Motor neuron (in vitro differentiated cells): Measurements from ENCODE around the gene EFNA1. TPM values are rescaled to one million over a fixed set of nuclear protein-coding genes. Genes with fewer than 3 reads are reported as not detected.

ENCODE experiments used
- ATAC-seq, 8 experiments: fragments of 200-7000 bp; cut with Tn5 transposase; replicated peaks in 6 of 8; 2 replicates each; pipeline ENCODE4 v1.8.0; 2021; ENCODE audit warnings: mild to moderate bottlenecking in 8 of 8, moderate library complexity in 8 of 8
- H3K27ac ChIP-seq, 2 donors: fragments of 250-450 bp; sonication (Bioruptor Pico); 2 replicates each; pipeline ENCODE4 v1.9.0; 2021; ENCODE audit warnings: antibody characterized with exemption in 2 of 2, mild to moderate bottlenecking in 2 of 2, moderate library complexity in 1 of 2
- H3K4me1 ChIP-seq, 2 donors: fragments of 250-450 bp; sonication (Bioruptor Pico); replicated peaks in 1 of 2; 2 replicates each; pipeline ENCODE4 v1.6.1; 2021; ENCODE audit warnings: antibody characterized with exemption in 2 of 2, mild to moderate bottlenecking in 2 of 2, moderate library complexity in 1 of 2
- H3K4me3 ChIP-seq, 5 donors: fragments of 250-450 bp; sonication (Bioruptor Pico); 2 replicates each; pipeline ENCODE4 v1.9.0; 2021; ENCODE audit warnings: antibody characterized with exemption in 5 of 5, mild to moderate bottlenecking in 5 of 5, moderate library complexity in 4 of 5
- whole genome bisulfite sequencing, 10 experiments: fragments of 450-650 bp; shearing (Covaris generic); methylation state at CpG; one replicate each; pipeline ENCODE4 v1.0.0; 2022; 5-methylcytosine and 5-hydroxymethylcytosine counted together
- in situ Hi-C, 9 experiments: fragments of 400-800 bp; cut with MboI; loops; one replicate each; pipeline ENCODE4 v1.15.0; 2021; ENCODE audit warnings: low sequenced_read_pairs in 9 of 9, low pct_unique_long_range_greater_than_20kb in 2 of 9; ENCODE audit not compliant: unreplicated experiment in 9 of 9
- total RNA-seq, 8 experiments: library from RNA; unstranded; fragments of 300-600 nt; gene quantifications; 2 replicates each; pipeline versions ENCODE4 v1.2.3 to v1.2.4, GENCODE V29; 2022

The EFNA1 gene
- total RNA-seq, 8 experiments from 2014 or later = 0.92 to 61.0 (median 1.6) TPM

DNA sequence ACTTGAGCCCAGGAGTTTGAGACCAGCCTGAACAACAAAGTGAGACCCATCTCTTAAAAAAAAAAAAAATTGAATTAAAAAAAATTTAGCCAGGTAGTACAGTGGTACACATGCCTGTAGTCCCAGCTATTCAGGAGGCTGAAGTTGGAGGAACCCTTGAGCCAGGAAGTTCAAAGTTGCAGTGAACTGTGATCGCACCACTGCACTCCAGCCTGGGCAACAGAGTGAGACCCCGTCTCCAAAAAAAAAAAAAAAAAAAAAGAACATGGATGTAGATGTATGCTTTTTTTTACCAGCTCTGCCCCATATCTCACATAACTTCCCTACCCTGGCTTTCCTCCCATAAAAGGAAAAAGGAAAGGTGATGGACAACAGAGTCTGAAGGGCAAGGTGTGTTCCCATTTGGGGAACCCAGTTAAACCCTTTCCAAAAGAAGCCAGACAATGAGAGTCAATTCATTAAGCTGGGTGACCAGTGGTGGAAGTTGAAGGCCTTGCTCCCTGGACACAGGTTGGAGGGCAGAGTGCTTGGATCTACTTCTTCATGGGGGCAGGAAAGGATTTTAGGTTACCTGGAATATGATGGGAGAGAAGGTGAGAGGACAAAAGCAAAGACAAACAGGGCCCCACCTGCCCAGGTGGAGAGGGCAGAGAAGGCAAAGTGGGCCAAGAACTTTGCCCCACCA lies 42.6 kb downstream of the EFNA1 start:
- no peak for ATAC-seq
- no peak overlapping the region for H3K27ac ChIP-seq
- WGBS, 10 experiments = 80 to 100% (median 93%) methylated on average over 1 to 2 of the region's 2 CpGs; no CpG with 5 or more reads in 3 of the 10 experiments
- in situ Hi-C loops = no loop called here
- peaks cover 18 to 26% of the 10 kb centered on the region in 2 donors for H3K4me1 ChIP-seq
- no peak overlapping the region for H3K4me3 ChIP-seq

GRCh38 chr1:155170806-155171205 lies 43.1 kb downstream of the EFNA1 start:
- ATAC-seq = no peak
- no peak overlapping the region for H3K27ac ChIP-seq
- WGBS, 10 experiments = 50 to 100% (median 92%) methylated on average over 2 to 7 of the region's 7 CpGs; no CpG with 5 or more reads in 3 of the 10 experiments
- in situ Hi-C loops = no loop called here
- H3K4me1 ChIP-seq = peaks cover 21 to 31% of the 10 kb centered on the region in 2 donors
- no peak overlapping the region for H3K4me3 ChIP-seq

GRCh38 chr1:155171836-155172731 lies 44.4 kb downstream of the EFNA1 start:
- ATAC-seq = no peak
- peak overlapping the region; percentile 70 to 96 (median 83) for H3K4me3 ChIP-seq
- H3K4me1 ChIP-seq = peaks cover 17 to 21% of the 10 kb centered on the region in 2 donors
- H3K27ac ChIP-seq = peak overlapping the region; percentile 86 to 89
- 0 to 69% (median 48%) methylated on average over 1 to 7 of the region's 8 CpGs; no CpG with 5 or more reads in 1 of the 10 experiments for WGBS, 10 experiments
- in situ Hi-C loops = no loop called here

DNA sequence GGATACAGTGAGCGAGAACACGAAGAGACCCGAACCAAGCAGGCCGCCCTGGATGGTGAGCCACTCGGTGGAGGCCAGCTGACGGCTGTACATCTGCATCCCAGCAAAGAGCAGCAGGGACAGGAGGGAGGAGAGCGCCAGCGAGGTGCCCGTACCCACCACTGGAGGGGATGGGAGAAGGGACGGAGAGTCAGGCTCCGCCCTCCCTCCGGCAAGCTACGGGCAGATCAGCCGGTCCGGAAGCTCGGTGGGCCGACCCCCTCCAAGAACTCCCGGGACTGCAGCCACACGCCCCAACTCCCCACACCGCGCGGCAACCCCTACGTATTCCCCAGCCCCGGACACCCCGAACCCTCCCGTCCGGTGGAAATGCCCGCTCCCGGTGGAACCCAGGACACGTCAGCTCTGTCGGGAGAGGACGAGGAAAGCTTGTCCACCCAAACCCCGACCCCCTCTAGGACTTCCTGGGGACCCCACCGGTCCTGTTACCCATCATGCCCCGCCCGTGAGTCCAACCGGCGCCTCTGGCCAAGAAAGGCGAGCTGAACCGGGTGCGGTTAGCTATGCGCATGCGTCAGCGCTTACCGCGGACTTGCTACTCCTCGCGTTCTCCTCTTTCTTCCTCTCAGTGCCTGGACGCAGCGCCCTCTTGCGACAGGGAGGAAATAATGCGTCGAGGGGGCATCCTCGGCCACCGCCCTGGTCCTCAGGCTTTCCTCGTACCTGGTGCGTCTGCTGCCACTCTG lies 45.2 kb downstream of the EFNA1 start, which contains the start of gene KRTCAP2:
Gene KRTCAP2 (minus strand): TSS at position 573 of the 746 bp plus-strand sequence. CDS start 80 bp downstream, at position 493.
- peak within 1 kb of the TSS; percentile 70 to 96 (median 83) for H3K4me3 ChIP-seq
- in situ Hi-C loops = no loop called here
- H3K27ac ChIP-seq = peak within 1 kb of the TSS; percentile 86 to 89
- peaks cover 14 to 16% of the 10 kb centered on the region in 2 donors for H3K4me1 ChIP-seq
- 0 to 3% (median 0%) methylated on average over 2 to 14 of the region's 57 CpGs; no CpG with 5 or more reads in 3 of the 10 experiments for WGBS, 10 experiments
- peak; percentile 63 to 86 (median 69) for ATAC-seq

GRCh38 chr1:155173478-155174323 lies 46.0 kb downstream of the EFNA1 start, which contains the start of gene TRIM46:
Gene TRIM46 (plus strand): TSS chr1:155173849. CDS start chr1:155173967, 118 bp downstream.
- 0 to 10% (median 0%) methylated on average over 1 to 9 of the region's 38 CpGs; no CpG with 5 or more reads in 3 of the 10 experiments for WGBS, 10 experiments
- Histone ChIP-seq H3K4me1 (peaks cover 14 to 16% of the 10 kb centered on the region in 2 donors), H3K27ac (peak within 1 kb of the TSS; percentile 86 to 89), H3K4me3 (peak within 1 kb of the TSS; percentile 70 to 96 (median 83))
- peak in 5 of 8 experiments; percentile 50 to 67 (median 63) for ATAC-seq
- in situ Hi-C loops = no loop called here

- peak in 5 of 8 experiments; percentile 25 to 52 (median 40) for ATAC-seq
- WGBS, 10 experiments = 0 to 40% (median 28%) methylated on average over 1 to 3 of the region's 35 CpGs; no CpG with 5 or more reads in 7 of the 10 experiments
- peak overlapping the region; percentile 70 to 96 (median 83) for H3K4me3 ChIP-seq
- H3K27ac ChIP-seq = peak overlapping the region; percentile 86 to 89
- peaks cover 14 to 16% of the 10 kb centered on the region in 2 donors for H3K4me1 ChIP-seq
- in situ Hi-C loops = no loop called here
Measured at GRCh38 chr1:155174324-155175280, 46.9 kb downstream of the EFNA1 start.

- H3K27ac ChIP-seq = peak overlapping the region; percentile 86 to 89
- in situ Hi-C loops = no loop called here
- H3K4me3 ChIP-seq = peak overlapping the region; percentile 70 to 96 (median 83)
- no peak for ATAC-seq
- 67 to 100% (median 91%) methylated on average over 1 to 5 of the region's 12 CpGs; no CpG with 5 or more reads in 4 of the 10 experiments for WGBS, 10 experiments
- peaks cover 14 to 16% of the 10 kb centered on the region in 2 donors for H3K4me1 ChIP-seq
Measured at GRCh38 chr1:155175281-155175926, 47.7 kb downstream of the EFNA1 start.

DNA sequence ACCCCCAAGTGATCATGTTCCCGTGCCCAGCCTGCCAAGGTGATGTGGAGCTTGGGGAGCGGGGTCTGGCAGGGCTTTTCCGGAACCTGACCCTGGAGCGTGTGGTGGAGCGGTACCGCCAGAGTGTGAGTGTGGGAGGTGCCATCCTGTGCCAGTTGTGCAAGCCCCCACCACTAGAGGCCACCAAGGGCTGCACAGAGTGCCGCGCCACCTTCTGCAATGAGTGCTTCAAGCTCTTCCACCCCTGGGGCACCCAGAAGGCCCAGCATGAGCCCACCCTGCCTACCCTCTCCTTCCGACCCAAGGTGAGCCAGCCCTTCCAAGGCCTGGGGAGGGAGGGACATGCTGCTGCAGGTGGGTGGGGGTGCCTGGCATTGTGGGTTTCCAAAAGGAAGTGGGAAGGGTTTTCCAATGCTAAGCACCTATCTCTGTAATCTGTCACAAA lies 48.3 kb downstream of the EFNA1 start:
- no peak for ATAC-seq
- WGBS, 10 experiments = 92 to 97% methylated on average over 5 to 6 of the region's 9 CpGs; no CpG with 5 or more reads in 8 of the 10 experiments
- H3K27ac ChIP-seq = no peak overlapping the region
- in situ Hi-C loops = no loop called here
- no peak overlapping the region for H3K4me3 ChIP-seq
- peaks cover 14 to 16% of the 10 kb centered on the region in 2 donors for H3K4me1 ChIP-seq

DNA sequence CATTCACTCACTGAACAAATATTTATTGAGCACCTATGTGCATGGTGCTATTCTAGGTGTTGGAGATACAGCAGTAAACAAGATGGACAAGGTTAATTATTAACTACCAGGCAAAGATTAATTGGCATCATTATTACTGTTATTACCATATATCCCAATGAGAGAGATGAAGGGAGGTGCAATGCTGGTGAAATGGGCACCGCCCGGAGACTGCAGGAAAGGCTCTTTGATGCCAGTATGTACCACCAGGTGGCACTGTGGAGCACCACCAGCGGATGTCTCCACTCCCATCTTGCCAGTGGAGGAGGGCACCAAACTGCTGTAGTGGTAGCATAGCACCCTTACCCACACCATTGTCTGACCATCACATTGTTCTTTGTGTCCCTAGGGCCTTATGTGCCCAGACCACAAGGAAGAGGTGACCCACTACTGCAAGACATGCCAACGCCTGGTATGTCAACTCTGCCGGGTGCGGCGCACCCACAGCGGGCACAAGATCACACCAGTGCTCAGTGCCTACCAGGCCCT lies 48.9 kb downstream of the EFNA1 start:
- ATAC-seq = peak in 4 of 8 experiments; percentile 4 to 44 (median 20)
- H3K4me3 ChIP-seq = no peak overlapping the region
- in situ Hi-C loops = no loop called here
- WGBS, 10 experiments = 26 to 100% (median 60%) methylated on average over 2 to 8 of the region's 8 CpGs; no CpG with 5 or more reads in 3 of the 10 experiments
- H3K27ac ChIP-seq = no peak overlapping the region
- peaks cover 14 to 16% of the 10 kb centered on the region in 2 donors for H3K4me1 ChIP-seq

DNA sequence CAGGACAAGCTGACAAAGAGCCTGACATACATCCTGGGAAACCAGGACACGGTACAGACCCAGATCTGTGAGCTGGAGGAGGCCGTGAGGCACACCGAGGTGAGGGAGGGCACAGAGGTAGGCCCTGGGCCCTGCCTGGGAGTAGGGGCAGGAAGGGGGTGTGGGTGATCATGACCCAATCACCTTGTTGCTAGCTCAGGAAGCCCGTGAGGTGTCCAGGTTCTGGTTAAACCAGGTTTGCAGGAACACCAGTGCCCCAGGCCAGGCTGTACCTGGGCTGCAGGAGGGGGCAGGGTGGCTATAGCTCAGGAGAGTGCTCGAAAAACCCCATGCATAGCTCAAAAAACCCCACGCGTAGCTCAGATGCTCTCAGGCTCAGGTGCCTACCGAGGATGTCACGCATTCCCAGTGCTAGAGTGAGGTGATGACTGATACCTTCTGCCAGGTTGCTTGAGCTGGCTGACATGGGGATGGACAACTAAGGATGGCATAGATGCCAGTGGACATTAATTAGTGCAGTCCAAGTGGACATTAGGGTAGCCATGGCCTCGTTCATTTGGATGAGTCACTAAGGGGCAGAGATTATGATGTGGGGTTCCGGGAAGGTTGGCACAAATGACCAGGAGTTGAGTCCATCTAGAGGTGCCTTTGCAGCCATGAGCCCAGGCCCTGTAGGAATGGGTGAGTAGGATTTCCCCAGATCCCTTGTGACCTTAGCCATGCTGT lies 49.7 kb downstream of the EFNA1 start:
- Histone ChIP-seq H3K4me3 (no peak overlapping the region), H3K4me1 (peaks cover 10 to 11% of the 10 kb centered on the region in 2 donors), H3K27ac (no peak overlapping the region)
- WGBS, 10 experiments = 0 to 94% (median 67%) methylated on average over 1 to 7 of the region's 11 CpGs; no CpG with 5 or more reads in 3 of the 10 experiments
- ATAC-seq = no peak
- in situ Hi-C loops = no loop called here
